Right lobe of liver (tissue), 4 donors: Measurements from ENCODE around the gene NNT.

Experiments
- POLR2A ChIP-seq: fragments of 450-650 bp; IDR thresholded peaks from one replicate; pipeline ENCODE4 v1.6.1; 2017; ENCODE audit warnings: antibody characterized with exemption, mild to moderate bottlenecking
- TF ChIP-seq, protein P1 (sequence below), 4 donors: fragments of 200-600 bp in 3 of 4; fragments of 450-650 bp in 1 of 4; IDR thresholded peaks; one replicate each; pipeline versions ENCODE4 v1.5.1 to v1.8.0; 2016 to 2022; ENCODE audit warnings: antibody characterized with exemption in 4 of 4, mild to moderate bottlenecking in 2 of 4
- donor health status: DM: no; HTN: no; CAD: no.
- donor health status: DM: no; HTN: no; CAD: no.
- donor health status: DM: no; HTN: yes; CAD: no.

DNA sequence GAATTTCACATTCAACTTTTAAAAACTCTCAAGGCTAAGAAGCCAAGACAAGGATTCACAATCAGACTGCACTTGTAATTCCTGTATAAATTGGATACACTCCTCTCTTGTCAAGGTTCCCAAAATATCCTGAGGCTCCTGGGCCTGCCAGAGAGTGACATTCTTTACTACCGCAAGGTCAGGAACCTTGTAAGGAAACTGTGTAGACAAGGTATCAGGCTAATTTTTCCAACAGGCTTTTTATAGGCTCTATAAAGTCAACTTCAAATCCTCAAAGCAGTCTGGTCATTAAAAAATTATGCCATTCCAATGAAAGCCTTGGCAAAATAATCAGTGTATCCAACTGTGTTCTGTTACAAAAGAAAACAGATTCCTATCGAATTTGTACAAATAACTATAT, 30.6 kb upstream of the NNT start:
- TF ChIP-seq POLR2A, result no peak
- TF ChIP-seq, protein P1, sequence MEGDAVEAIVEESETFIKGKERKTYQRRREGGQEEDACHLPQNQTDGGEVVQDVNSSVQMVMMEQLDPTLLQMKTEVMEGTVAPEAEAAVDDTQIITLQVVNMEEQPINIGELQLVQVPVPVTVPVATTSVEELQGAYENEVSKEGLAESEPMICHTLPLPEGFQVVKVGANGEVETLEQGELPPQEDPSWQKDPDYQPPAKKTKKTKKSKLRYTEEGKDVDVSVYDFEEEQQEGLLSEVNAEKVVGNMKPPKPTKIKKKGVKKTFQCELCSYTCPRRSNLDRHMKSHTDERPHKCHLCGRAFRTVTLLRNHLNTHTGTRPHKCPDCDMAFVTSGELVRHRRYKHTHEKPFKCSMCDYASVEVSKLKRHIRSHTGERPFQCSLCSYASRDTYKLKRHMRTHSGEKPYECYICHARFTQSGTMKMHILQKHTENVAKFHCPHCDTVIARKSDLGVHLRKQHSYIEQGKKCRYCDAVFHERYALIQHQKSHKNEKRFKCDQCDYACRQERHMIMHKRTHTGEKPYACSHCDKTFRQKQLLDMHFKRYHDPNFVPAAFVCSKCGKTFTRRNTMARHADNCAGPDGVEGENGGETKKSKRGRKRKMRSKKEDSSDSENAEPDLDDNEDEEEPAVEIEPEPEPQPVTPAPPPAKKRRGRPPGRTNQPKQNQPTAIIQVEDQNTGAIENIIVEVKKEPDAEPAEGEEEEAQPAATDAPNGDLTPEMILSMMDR (IDR thresholded peaks at IDR 0.05), result no peak
